Fibroblast of pulmonary artery (primary cell): ENCODE results near the gene ZNF683.
A peak's percentile ranks its signal among the peaks of the same experiment; 100 is the strongest.

ENCODE experiments used
- DNase-seq: peaks from one replicate; pipeline ENCODE4 v3.0.0-alpha.2; 2010; ENCODE audit warnings: low read depth
- H3K4me3 ChIP-seq: replicated peaks from 2 replicates; pipeline ENCODE4 v1.5.1; 2011; ENCODE audit warnings: low read depth, mild to moderate bottlenecking, control low read depth, low read length, moderate library complexity
- CTCF ChIP-seq: IDR thresholded peaks from 2 replicates; pipeline ENCODE4 v1.5.1; 2011; ENCODE audit warnings: mild to moderate bottlenecking, control low read depth, low read length, inconsistent platforms; ENCODE audit errors: missing control alignments

Gene ZNF683

GRCh38 chr1:26363549-26364448, 8.8 kb downstream of the ZNF683 start:
- peak; percentile 99 for TF ChIP-seq CTCF
- peak; percentile 72 for DNase-seq
- no peak overlapping the region for H3K4me3 ChIP-seq

GRCh38 chr1:26362331-26362730, 10.2 kb downstream of the ZNF683 start:
- no peak for DNase-seq
- no peak overlapping the region for H3K4me3 ChIP-seq
- TF ChIP-seq CTCF = no peak

- TF ChIP-seq CTCF = no peak
- DNase-seq = no peak
- no peak overlapping the region for H3K4me3 ChIP-seq
Measured at GRCh38 chr1:26361605-26362122, 10.9 kb downstream of the ZNF683 start.

- no peak for TF ChIP-seq CTCF
- DNase-seq = no peak
- no peak overlapping the region for H3K4me3 ChIP-seq
Measured at GRCh38 chr1:26360807-26361604, 11.5 kb downstream of the ZNF683 start.

GRCh38 chr1:26359981-26360806, 12.4 kb downstream of the ZNF683 start:
- no peak overlapping the region for H3K4me3 ChIP-seq

More at GRCh38 chr1:26359981-26360806, 12.4 kb downstream of the ZNF683 start:
- no peak for DNase-seq
- TF ChIP-seq CTCF = no peak
